Skeletal muscle tissue (tissue), 4 donors: ENCODE results near the gene CDK5R2. TPM values are rescaled to one million over a fixed set of nuclear protein-coding genes. Genes with fewer than 3 reads are reported as not detected.

Source experiments
- H3K27ac ChIP-seq: one replicate; pipeline ENCODE4 v1.7.0; 2013; ENCODE audit warnings: mild to moderate bottlenecking, low read depth, low read length, inconsistent platforms
- H3K27me3 ChIP-seq, 3 donors: one replicate each; pipeline ENCODE4 v1.7.0; 2013; ENCODE audit warnings: low read length in 3 of 3; ENCODE audit not compliant: control insufficient read depth in 3 of 3, insufficient read depth in 3 of 3
- H3K36me3 ChIP-seq, 3 donors: one replicate each; pipeline ENCODE4 v1.7.0; 2013; ENCODE audit warnings: low read length in 3 of 3; ENCODE audit not compliant: control insufficient read depth in 3 of 3, insufficient read depth in 3 of 3
- H3K4me1 ChIP-seq, 3 donors: one replicate each; pipeline ENCODE4 v1.7.0; 2013; ENCODE audit warnings: low read length in 3 of 3, mild to moderate bottlenecking in 3 of 3; ENCODE audit not compliant: control insufficient read depth in 3 of 3, insufficient read depth in 3 of 3
- H3K4me3 ChIP-seq, 3 donors: one replicate each; pipeline ENCODE4 v1.7.0; 2013; ENCODE audit warnings: low read length in 3 of 3
- H3K9ac ChIP-seq, 3 donors: one replicate each; pipeline ENCODE4 v1.7.0; 2013; ENCODE audit warnings: low read length in 3 of 3, mild to moderate bottlenecking in 3 of 3, moderate library complexity in 2 of 3, low read depth in 1 of 3
- H3K9me3 ChIP-seq, 3 donors: one replicate each; pipeline ENCODE4 v1.7.0; 2013; ENCODE audit warnings: low read length in 3 of 3; ENCODE audit not compliant: control insufficient read depth in 3 of 3
- total RNA-seq: library from RNA; depleted of rRNA; stranded (reverse); fragments of >200 nt; gene quantifications from one replicate; pipeline ENCODE4 v1.2.3, GENCODE V29; 2014
- donor health status: Osteomylitis.

The CDK5R2 gene
- total RNA-seq, 1 donor from 2014 or later = not detected

DNA sequence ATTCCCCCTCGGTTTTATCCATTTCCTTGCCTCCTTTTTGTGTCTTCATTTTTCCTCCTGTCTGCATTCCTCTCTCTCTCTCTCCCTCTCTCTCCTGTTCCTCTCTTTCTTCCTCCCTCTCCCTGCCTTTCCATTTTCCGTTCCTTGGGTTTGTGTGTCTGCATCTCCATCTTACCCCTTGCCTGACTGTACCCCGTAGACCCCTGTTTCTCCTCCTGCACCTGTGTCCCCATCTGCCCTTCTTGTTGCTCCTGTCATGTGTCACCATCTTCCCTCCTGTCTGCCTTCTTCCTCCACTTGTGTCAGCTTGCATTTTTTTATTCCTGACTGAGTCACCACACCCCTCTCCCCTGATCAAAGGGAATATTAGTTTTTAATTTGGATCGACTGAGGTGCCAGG, 1.8 kb downstream of the CDK5R2 start:
- Histone ChIP-seq H3K9ac (no peak overlapping the region), H3K4me3 (no peak overlapping the region), H3K36me3 (no peaks in the 10 kb centered on the region), H3K4me1 (peaks cover 3 to 5% (median 3%) of the 10 kb centered on the region in 3 donors), H3K27me3 (peaks cover 64 to 76% (median 70%) of the 10 kb centered on the region in 3 donors), H3K9me3 (no peaks in the 10 kb centered on the region), H3K27ac (no peak overlapping the region)

DNA sequence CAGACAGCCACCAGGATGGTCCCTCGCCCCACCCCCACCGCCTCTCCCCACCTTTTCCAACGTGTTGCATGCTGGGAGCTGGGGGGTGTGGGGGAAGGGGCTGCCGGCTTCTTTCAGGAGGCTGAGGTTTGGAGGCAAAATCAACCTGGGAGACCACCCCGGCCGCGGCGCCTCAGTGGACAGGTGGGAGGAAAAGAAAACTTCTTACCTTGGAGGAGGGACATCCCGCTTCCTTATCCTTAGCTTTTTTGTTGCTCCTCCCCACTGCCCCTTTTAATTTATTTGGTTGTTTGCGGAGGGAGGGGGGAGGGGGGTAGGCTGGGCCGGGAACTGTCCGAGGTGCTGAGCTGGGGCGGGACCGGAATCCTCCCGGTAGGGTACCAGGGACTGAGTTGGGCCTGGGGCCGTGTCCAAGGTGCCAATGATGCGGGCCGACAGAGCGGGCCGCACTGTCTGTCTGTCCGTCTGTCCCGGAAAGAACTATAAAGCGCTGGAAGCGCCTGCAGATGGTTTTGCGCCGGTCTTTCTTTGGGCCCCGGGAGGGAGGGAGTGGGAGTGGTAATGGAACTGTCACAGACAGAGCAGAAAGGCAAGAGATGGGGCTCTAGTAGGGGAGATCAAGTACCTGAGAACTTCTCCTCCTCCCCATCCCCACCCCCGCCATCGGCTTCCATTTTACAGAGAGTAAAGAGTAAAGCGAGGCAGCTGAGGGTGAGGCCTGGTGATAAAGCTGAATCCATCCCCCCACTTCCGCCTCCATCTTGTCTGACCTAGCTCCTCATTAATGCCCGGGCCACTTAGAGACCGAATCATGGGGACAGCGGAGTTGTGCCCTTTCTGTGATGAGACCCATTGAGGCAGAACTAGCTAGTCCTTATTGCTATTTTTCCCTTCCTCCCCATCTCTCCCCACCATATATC, 2.4 kb downstream of the CDK5R2 start:
- Histone ChIP-seq H3K9ac (no peak overlapping the region), H3K27ac (no peak overlapping the region), H3K36me3 (no peaks in the 10 kb centered on the region), H3K4me1 (peaks cover 3 to 5% (median 3%) of the 10 kb centered on the region in 3 donors), H3K4me3 (no peak overlapping the region), H3K9me3 (no peaks in the 10 kb centered on the region), H3K27me3 (peaks cover 64 to 76% (median 70%) of the 10 kb centered on the region in 3 donors)

DNA sequence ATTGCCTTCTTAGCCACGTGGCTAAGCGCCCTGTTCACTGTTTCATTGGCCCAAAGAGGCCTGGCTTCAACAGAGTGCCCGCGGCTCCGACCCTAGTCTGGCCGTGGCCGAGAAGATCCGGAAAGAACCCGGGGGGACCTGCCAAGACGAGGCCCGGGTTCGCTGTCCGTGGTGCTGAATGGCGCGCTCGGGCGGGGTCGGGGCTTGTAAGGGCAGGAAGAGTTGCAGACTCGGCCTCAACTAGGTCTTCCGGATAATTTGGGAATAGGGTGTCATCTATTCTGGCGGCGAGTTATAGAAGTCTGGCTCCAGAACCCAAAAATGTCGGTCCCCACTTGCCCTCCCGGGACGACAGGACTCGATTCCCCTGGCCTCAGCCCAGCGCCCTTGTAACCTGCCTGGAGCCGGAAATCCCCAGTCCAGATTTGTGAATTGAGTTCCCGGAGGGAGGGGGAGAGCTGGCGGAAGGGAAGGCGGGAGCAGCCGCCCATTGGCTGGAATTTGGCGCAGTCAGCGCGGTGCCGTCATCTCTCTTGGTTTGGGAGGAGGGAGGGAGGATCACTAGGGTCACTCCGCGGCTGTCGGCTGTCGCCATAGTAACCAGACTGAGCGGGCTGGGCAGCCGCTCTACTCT, 3.5 kb downstream of the CDK5R2 start:
- Histone ChIP-seq H3K27me3 (peaks cover 56 to 71% (median 69%) of the 10 kb centered on the region in 3 donors), H3K4me3 (peak overlapping the region in 1 of 3 donors; percentile 13)

DNA sequence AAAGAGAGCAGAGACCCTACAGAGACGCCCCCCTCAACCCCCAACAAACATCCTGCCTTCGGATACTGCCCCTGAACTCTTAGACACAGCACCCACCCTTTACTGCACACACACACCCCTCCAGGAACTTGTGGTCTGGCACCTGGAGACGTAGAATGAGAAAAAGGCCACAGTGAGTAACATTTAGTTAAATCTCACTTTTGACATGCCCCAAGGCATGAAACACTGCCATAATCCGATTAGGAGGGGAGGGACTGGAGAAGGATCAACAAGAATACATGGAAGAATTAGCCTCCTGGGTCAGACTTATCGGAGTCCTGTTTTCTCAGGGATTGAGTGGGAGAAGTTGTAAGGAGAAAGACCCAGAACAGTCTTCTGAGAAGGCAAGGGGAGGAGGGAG, 4.1 kb downstream of the CDK5R2 start:
- Histone ChIP-seq H3K27ac (no peak overlapping the region), H3K9me3 (no peaks in the 10 kb centered on the region), H3K27me3 (peaks cover 52 to 69% (median 63%) of the 10 kb centered on the region in 3 donors), H3K4me3 (no peak overlapping the region), H3K9ac (no peak overlapping the region), H3K36me3 (no peaks in the 10 kb centered on the region), H3K4me1 (peaks cover 3 to 5% (median 3%) of the 10 kb centered on the region in 3 donors)

More for the DNA sequence above, 3.5 kb downstream of the CDK5R2 start:
- H3K4me1 ChIP-seq = peaks cover 3 to 5% (median 3%) of the 10 kb centered on the region in 3 donors
- H3K9me3 ChIP-seq = no peaks in the 10 kb centered on the region
- H3K9ac ChIP-seq = no peak overlapping the region
- H3K36me3 ChIP-seq = no peaks in the 10 kb centered on the region
- H3K27ac ChIP-seq = no peak overlapping the region

DNA sequence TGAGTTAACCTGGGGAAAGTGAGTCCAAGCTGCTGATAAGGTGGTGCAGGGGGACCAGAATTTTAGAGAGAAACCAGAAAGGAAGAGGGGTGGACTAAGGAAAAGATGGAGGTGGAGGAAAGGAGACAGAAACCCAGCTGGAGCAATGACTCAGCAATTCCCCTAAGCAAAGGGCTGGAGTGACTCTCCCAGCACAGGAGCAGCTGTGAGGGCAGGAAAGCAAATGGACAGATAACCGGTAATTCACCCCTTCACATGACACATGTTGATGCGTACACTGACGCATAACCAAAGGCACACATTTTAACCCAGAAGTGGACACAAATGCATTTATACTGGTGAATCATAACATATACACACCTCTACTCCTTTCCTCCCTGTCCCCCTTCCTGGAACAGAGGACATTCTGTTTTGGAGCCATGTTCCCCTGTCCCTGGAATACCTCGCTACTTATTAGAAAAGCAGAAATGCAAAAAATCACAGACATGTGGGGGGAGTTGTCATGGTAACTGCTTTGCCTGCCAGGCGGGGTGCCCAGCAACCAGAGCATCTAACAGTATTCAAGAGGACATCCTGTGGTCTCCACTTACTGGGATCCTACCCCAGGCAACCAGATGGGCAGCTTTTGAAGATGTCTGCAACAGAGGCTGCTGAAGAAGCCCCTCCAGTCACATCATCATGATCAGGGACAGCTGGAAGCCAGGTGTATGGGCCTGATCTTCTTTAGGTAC, 4.7 kb downstream of the CDK5R2 start:
- H3K9me3 ChIP-seq = no peaks in the 10 kb centered on the region
- no peak overlapping the region for H3K9ac ChIP-seq
- H3K27me3 ChIP-seq = peaks cover 46 to 63% (median 57%) of the 10 kb centered on the region in 3 donors
- no peaks in the 10 kb centered on the region for H3K36me3 ChIP-seq
- peaks cover 3% of the 10 kb centered on the region in 3 donors for H3K4me1 ChIP-seq
- no peak overlapping the region for H3K4me3 ChIP-seq
- no peak overlapping the region for H3K27ac ChIP-seq

DNA sequence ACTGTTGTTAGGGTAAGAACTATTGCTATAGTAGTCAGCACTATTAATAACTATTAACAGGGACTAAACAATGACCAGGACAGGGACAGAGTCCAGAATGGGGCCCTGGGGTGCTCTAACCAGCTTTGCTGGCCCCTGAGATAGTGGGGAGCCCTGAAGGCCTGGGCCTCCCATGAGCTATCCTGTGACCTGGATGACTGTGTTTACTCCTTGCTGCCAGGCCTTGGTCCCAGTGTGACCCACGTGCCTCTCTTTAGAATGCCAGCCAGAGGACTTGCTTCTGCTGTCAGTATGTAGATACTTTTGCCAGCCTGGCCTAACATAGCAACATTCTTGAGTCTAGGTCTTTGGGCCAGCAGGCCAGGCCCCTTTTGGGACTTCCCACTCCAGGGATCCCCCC, 11.4 kb downstream of the CDK5R2 start:
- Histone ChIP-seq H3K27ac (no peak overlapping the region), H3K9me3 (no peaks in the 10 kb centered on the region), H3K27me3 (peaks cover 28 to 38% (median 29%) of the 10 kb centered on the region in 3 donors), H3K9ac (no peak overlapping the region), H3K4me1 (no peaks in the 10 kb centered on the region), H3K4me3 (no peak overlapping the region), H3K36me3 (no peaks in the 10 kb centered on the region)

DNA sequence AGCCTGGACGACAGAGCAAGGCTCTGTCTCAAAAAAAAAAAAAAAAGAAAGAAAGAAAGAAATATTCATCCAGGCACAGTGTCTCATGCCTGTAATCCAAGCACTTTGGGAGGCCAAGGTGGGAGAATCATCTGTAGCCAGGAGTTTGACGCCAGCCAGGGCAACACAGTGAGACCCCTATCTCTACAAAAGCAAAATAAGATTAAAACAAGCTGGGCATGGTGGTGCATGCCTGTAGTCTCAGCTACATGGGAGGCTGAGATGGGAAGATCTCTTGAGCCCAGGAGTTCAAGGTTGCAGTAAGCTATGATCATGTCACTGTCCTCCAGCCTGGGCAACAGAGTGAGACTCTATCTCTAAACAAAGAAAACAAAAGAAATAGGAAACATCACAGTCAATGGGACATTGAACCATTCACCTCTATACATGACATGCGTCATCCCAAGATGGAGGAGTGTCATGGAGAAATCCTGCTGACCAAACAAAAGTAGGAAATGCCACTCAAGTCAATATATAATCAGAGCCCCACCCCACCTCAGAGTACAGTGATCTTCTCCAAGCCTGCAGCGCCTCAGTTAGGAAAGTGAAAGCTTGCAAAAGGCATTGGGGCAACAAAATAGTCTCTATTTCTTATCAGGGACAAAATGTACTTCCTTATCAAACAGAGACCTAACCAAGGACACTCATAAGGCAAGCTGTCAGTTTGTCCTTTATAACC, 15.8 kb downstream of the CDK5R2 start:
- Histone ChIP-seq H3K9ac (no peak overlapping the region), H3K27ac (no peak overlapping the region), H3K4me3 (no peak overlapping the region), H3K9me3 (no peaks in the 10 kb centered on the region), H3K36me3 (no peaks in the 10 kb centered on the region), H3K27me3 (peaks cover 57 to 74% (median 58%) of the 10 kb centered on the region in 3 donors), H3K4me1 (peaks cover 0 to 6% (median 4%) of the 10 kb centered on the region in 3 donors)

DNA sequence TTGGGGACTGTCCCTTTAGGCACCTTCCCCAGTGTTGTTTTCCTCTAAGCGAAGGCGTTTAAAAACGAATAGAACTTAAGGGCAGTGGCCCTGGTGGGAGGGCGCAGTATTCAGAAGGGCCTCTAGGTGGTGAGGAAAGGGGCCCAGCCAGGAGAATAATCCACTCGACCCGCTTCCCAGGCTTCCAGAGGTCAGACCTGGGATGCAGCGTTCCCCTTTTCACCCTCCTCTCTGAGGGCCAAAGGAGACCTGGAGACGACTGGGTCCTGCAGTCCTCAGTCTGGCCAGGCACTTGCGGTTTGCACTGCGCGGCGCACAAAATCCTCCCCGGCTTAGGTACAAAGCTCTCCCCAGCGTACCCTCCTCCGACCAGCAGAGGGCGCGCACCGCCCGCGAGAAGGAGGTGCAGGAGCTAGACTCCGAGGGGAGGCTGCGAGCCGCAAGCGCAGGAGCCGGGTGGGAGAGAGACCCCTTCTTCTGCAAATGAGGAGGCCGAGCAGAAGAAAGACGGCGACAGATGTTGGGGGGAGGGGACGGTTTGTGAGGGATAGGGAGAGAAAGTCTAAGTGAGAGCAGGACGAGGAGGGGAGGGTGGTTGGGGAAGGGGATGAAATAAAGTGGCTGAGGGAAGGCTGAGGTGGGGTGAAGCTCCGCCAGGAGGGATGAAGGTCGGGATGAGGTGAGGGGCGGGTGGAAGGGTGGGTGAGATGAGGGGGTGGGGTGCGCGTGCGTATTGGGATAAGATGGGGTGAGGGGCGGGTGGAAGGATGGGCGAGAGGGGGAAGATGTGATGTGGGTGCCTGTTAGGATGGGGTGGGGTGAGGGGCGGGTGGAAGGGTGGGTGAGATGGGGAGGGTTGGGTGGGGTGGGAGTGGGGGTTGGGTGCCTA, 20.6 kb downstream of the CDK5R2 start:
- no peaks in the 10 kb centered on the region for H3K36me3 ChIP-seq
- H3K4me3 ChIP-seq = peak overlapping the region in 1 of 3 donors; percentile 54
- H3K9ac ChIP-seq = peak overlapping the region in 1 of 3 donors; percentile 3
- H3K27me3 ChIP-seq = peaks cover 78 to 88% (median 82%) of the 10 kb centered on the region in 3 donors
- H3K9me3 ChIP-seq = no peaks in the 10 kb centered on the region
- no peak overlapping the region for H3K27ac ChIP-seq
- peaks cover 26 to 42% (median 40%) of the 10 kb centered on the region in 3 donors for H3K4me1 ChIP-seq
